Measurements from ENCODE around the gene SEZ6L2. TPM values are rescaled to one million over a fixed set of nuclear protein-coding genes. Genes with fewer than 3 reads are reported as not detected.

The SEZ6L2 gene
- total and polyA plus RNA-seq, 2 donors (not counting 1 experiment from before 2014, with no cell fraction given): 1.2 to 1.8 TPM

DNA sequence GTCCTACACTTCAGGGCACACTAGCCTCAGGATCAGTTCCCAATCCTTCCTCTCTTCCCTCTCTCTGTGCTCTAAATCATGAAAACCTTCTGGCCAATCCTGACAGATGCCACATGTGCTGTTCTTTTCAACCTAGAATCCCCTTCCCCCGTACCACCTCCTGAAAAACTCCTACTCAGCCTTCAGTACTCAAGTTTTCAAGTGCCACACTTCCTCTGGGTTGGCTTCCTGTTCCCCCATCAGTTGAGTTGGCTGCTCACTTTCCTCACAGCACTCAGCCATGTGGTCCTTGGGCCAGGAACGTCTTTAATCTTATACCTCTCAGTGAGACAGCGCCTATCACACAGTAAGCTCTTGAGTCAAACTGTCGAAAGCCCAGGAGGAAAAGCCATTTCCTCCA is 4.2 kb upstream of the SEZ6L2 start:
- Histone ChIP-seq H3K4me3 (replicated peaks in 1 of 4; ENCODE audit: control extremely low read depth in 1 of 4, insufficient read depth in 1 of 4, low read depth in 3 of 4, low read length in 4 of 4) (no peak overlapping the region), H3K27me3 (ENCODE audit: control insufficient read depth, insufficient read depth, low read length) (peaks cover 1% of the 10 kb centered on the region), H3K9ac (ENCODE audit: insufficient read depth, low read length) (no peak overlapping the region), H3K9me3 (ENCODE audit: control insufficient read depth, insufficient read depth, low read depth, low read length) (no peaks in the 10 kb centered on the region), H4K20me1 (ENCODE audit: control insufficient read depth, extremely low read depth, insufficient read depth, low read length) (no peaks in the 10 kb centered on the region), H3K4me1 (ENCODE audit: control insufficient read depth, extremely low read depth, insufficient read depth, low read length) (no peaks in the 10 kb centered on the region), H3K79me2 (ENCODE audit: control insufficient read depth, insufficient read depth, low read length) (no peaks in the 10 kb centered on the region), H2AFZ (ENCODE audit: low read length) (no peak overlapping the region), H3K36me3 (ENCODE audit: control insufficient read depth, insufficient read depth, low read length) (no peaks in the 10 kb centered on the region), H3K4me2 (ENCODE audit: extremely low read depth, insufficient read depth, low read length) (no peak overlapping the region), H3K27ac (ENCODE audit: insufficient read depth, low read length) (no peak overlapping the region)
- DNase-seq (ENCODE audit: low read depth in 2 of 2): no peak
- no peak for TF ChIP-seq EZH2 (IDR thresholded peaks at IDR 0.05; ENCODE audit: low read length, missing control alignments)
- TF ChIP-seq, protein P1, sequence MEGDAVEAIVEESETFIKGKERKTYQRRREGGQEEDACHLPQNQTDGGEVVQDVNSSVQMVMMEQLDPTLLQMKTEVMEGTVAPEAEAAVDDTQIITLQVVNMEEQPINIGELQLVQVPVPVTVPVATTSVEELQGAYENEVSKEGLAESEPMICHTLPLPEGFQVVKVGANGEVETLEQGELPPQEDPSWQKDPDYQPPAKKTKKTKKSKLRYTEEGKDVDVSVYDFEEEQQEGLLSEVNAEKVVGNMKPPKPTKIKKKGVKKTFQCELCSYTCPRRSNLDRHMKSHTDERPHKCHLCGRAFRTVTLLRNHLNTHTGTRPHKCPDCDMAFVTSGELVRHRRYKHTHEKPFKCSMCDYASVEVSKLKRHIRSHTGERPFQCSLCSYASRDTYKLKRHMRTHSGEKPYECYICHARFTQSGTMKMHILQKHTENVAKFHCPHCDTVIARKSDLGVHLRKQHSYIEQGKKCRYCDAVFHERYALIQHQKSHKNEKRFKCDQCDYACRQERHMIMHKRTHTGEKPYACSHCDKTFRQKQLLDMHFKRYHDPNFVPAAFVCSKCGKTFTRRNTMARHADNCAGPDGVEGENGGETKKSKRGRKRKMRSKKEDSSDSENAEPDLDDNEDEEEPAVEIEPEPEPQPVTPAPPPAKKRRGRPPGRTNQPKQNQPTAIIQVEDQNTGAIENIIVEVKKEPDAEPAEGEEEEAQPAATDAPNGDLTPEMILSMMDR (conservative IDR thresholded peaks at IDR 0.05 in 1 of 2, IDR thresholded peaks at IDR 0.05 in 1 of 2; ENCODE audit: low read depth in 1 of 2, low read length in 2 of 2): no peak

DNA sequence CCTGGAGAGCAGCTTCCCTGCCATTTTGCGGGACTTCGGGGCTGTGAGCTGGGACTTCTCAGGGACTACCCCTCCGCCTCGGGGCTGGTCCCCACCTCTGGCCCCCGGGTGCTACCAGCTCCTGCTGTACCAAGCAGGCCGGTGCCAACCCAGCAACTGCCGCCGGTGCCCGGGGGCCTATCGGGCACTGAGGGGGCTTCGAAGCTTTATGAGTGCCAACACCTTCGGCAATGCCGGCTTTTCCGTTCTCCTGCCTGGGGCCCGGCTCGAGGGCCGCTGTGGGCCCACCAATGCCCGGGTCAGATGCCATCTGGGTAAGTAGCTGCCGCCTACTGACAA is 2.2 kb upstream of the SEZ6L2 start:
- H3K4me3 ChIP-seq (replicated peaks in 1 of 4; ENCODE audit: control extremely low read depth in 1 of 4, insufficient read depth in 1 of 4, low read depth in 3 of 4, low read length in 4 of 4): peak overlapping the region in 1 of 4 experiments; percentile 73

DNA sequence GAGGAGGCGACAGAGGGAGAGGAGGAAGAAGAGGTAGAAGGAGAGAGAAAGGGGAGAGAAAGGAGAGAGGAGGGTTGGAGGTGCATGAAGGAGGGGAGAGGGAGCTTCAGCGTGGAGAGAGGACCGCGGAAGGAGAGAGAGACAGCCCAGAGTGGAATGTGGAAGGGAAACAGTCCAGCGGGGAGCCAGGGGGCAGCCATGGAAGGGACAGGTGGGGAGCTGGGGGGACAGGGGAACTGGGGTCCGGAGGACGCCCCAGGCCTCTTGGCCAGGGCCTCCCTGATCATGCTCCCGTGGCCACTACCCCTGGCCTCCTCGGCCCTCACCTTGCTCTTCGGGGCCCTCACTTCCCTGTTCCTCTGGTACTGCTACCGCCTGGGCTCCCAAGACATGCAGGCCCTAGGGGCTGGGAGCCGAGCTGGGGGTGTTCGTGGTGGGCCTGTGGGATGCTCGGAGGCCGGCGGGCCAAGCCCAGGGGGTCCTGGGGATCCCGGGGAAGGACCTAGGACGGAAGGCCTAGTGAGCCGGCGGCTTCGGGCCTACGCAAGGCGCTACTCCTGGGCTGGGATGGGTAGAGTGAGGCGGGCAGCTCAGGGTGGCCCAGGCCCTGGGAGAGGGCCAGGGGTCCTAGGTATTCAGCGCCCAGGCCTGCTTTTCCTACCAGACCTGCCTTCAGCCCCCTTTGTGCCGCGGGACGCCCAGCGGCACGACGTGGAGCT is 1.7 kb upstream of the SEZ6L2 start:
- Histone ChIP-seq H3K4me3 (replicated peaks in 1 of 4; ENCODE audit: control extremely low read depth in 1 of 4, insufficient read depth in 1 of 4, low read depth in 3 of 4, low read length in 4 of 4) (peak overlapping the region; percentile 42 to 73 (median 56)), H3K79me2 (ENCODE audit: control insufficient read depth, insufficient read depth, low read length) (no peaks in the 10 kb centered on the region), H3K27me3 (ENCODE audit: control insufficient read depth, insufficient read depth, low read length) (peaks cover 10% of the 10 kb centered on the region), H3K9me3 (ENCODE audit: control insufficient read depth, insufficient read depth, low read depth, low read length) (no peaks in the 10 kb centered on the region), H3K27ac (ENCODE audit: insufficient read depth, low read length) (peak overlapping the region; percentile 62), H2AFZ (ENCODE audit: low read length) (peak overlapping the region; percentile 76), H3K4me2 (ENCODE audit: extremely low read depth, insufficient read depth, low read length) (peak overlapping the region; percentile 79), H4K20me1 (ENCODE audit: control insufficient read depth, extremely low read depth, insufficient read depth, low read length) (no peaks in the 10 kb centered on the region), H3K9ac (ENCODE audit: insufficient read depth, low read length) (peak overlapping the region; percentile 58), H3K4me1 (ENCODE audit: control insufficient read depth, extremely low read depth, insufficient read depth, low read length) (no peaks in the 10 kb centered on the region), H3K36me3 (ENCODE audit: control insufficient read depth, insufficient read depth, low read length) (no peaks in the 10 kb centered on the region)
- TF ChIP-seq, protein P1 (conservative IDR thresholded peaks at IDR 0.05 in 1 of 2, IDR thresholded peaks at IDR 0.05 in 1 of 2; ENCODE audit: low read depth in 1 of 2, low read length in 2 of 2): no peak
- no peak for TF ChIP-seq EZH2 (IDR thresholded peaks at IDR 0.05; ENCODE audit: low read length, missing control alignments)
- DNase-seq (ENCODE audit: low read depth in 2 of 2): no peak

More for the DNA sequence above, 2.2 kb upstream of the SEZ6L2 start:
- Histone ChIP-seq H2AFZ (ENCODE audit: low read length) (no peak overlapping the region), H3K27ac (ENCODE audit: insufficient read depth, low read length) (no peak overlapping the region), H3K79me2 (ENCODE audit: control insufficient read depth, insufficient read depth, low read length) (no peaks in the 10 kb centered on the region), H4K20me1 (ENCODE audit: control insufficient read depth, extremely low read depth, insufficient read depth, low read length) (no peaks in the 10 kb centered on the region), H3K4me2 (ENCODE audit: extremely low read depth, insufficient read depth, low read length) (peak overlapping the region; percentile 79), H3K4me1 (ENCODE audit: control insufficient read depth, extremely low read depth, insufficient read depth, low read length) (no peaks in the 10 kb centered on the region), H3K9me3 (ENCODE audit: control insufficient read depth, insufficient read depth, low read depth, low read length) (no peaks in the 10 kb centered on the region), H3K9ac (ENCODE audit: insufficient read depth, low read length) (no peak overlapping the region), H3K27me3 (ENCODE audit: control insufficient read depth, insufficient read depth, low read length) (peaks cover 10% of the 10 kb centered on the region), H3K36me3 (ENCODE audit: control insufficient read depth, insufficient read depth, low read length) (no peaks in the 10 kb centered on the region)
- DNase-seq (ENCODE audit: low read depth in 2 of 2): no peak
- TF ChIP-seq EZH2 (IDR thresholded peaks at IDR 0.05; ENCODE audit: low read length, missing control alignments): no peak
- TF ChIP-seq, protein P1 (conservative IDR thresholded peaks at IDR 0.05 in 1 of 2, IDR thresholded peaks at IDR 0.05 in 1 of 2; ENCODE audit: low read depth in 1 of 2, low read length in 2 of 2): no peak
